ENCODE data around the gene G6PC3.

Gene G6PC3

DNA sequence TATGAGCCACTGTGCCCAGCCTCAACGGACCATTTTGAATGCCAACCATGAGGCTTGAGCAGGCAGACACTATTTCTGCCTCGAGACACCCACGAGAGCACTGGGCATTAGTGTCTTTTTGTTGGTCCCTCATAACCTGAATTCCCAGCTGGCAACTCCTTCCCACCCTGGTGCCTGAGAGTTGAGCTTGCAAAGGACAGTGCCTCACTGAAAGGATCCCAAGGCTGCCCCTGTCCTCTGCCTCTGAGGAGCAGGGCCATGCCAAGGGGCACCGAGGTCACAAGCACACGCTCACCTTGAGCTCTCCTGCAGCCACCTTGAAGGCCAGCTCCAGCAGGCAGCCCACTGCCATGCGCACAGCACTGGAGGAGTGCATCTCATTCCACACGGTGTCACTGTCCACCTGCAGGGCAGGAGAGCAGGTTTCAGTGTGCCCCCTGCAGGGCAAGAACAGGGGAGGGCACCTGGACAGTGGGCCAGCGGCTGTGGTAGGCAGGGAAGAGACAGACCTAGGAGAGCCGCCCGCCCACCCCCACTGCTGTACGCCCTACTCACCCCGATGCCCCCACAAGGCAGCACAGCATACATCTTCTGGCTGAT lies 12.8 kb downstream of the G6PC3 start:
- Histone ChIP-seq H3K4me1 (peaks cover 5% of the 10 kb centered on the region), H3K4me3 (no peak overlapping the region), H3K36me3 (replicated peaks) (peaks cover 15% of the 10 kb centered on the region), H3K9me3 (no peaks in the 10 kb centered on the region), H3K27me3 (ENCODE audit: low read depth) (no peaks in the 10 kb centered on the region)
- no peak for DNase-seq (ENCODE audit: low spot score in 2 of 2)
- in situ Hi-C loops (cut with MboI; ENCODE audit: low sequenced_read_pairs) = no loop called here

DNA sequence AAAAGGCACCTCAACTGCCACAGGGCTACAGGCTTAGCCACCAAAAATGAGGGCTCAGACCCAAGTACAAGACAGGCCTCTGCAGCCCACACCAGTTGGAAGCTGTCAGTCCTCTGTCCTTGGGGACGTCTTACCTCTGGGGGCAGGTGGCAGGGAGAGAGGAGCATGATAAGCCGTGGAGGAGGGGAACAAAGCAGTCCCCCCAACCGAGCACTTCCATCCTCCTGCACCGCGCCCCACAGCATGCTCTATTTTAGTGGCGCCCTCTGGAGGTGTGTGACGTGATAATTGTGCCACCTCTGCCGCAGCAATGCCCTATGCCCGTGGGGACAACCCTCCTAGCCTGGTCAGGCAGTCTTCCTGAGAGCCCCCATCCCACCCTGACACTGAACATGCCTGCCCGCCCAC lies 13.6 kb downstream of the G6PC3 start:
- in situ Hi-C loops (cut with MboI; ENCODE audit: low sequenced_read_pairs) = no loop called here

GRCh38 chr17:44084921-44085320 lies 14.4 kb downstream of the G6PC3 start:
- Histone ChIP-seq H3K4me3 (no peak overlapping the region), H3K9me3 (no peaks in the 10 kb centered on the region), H3K36me3 (replicated peaks) (peaks cover 9% of the 10 kb centered on the region; the same call in 1 of the 2 replicates), H3K27me3 (ENCODE audit: low read depth) (no peaks in the 10 kb centered on the region), H3K4me1 (peaks cover 5% of the 10 kb centered on the region)
- in situ Hi-C loops (cut with MboI; ENCODE audit: low sequenced_read_pairs) = no loop called here
- DNase-seq (ENCODE audit: low spot score in 2 of 2) = no peak

More for the DNA sequence above, 13.6 kb downstream of the G6PC3 start:
- Histone ChIP-seq H3K27me3 (ENCODE audit: low read depth) (no peaks in the 10 kb centered on the region), H3K36me3 (replicated peaks) (peaks cover 9% of the 10 kb centered on the region), H3K4me3 (no peak overlapping the region), H3K4me1 (peaks cover 5% of the 10 kb centered on the region), H3K9me3 (no peaks in the 10 kb centered on the region)
- peak in 1 of 2 experiments; percentile 69 for DNase-seq (ENCODE audit: low spot score in 2 of 2)

DNA sequence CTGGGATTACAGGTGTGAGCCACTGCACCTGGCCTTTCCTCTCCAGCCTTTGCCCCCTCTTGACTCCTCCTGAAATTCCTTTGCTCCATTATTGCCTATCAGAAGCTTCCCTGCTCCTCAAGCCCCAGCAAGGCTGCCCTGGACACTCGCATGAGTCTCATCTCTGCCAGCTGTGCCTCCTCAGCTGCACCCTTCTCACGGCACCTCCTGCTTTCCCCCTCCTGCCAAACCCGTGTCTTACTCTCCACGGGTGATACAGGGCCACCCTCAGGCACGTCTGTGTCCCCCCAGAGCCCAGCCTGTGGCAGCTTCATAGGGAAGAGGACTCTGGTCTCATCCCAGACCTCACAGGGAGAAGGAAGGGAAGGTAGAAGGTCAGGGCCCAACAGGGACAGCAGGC lies 15.4 kb downstream of the G6PC3 start:
- Histone ChIP-seq H3K4me3 (no peak overlapping the region), H3K9me3 (no peaks in the 10 kb centered on the region), H3K4me1 (peaks cover 5% of the 10 kb centered on the region), H3K36me3 (replicated peaks) (peaks cover 9% of the 10 kb centered on the region), H3K27me3 (ENCODE audit: low read depth) (no peaks in the 10 kb centered on the region)
- in situ Hi-C loops (cut with MboI; ENCODE audit: low sequenced_read_pairs) = no loop called here
- no peak for DNase-seq (ENCODE audit: low spot score in 2 of 2)

DNA sequence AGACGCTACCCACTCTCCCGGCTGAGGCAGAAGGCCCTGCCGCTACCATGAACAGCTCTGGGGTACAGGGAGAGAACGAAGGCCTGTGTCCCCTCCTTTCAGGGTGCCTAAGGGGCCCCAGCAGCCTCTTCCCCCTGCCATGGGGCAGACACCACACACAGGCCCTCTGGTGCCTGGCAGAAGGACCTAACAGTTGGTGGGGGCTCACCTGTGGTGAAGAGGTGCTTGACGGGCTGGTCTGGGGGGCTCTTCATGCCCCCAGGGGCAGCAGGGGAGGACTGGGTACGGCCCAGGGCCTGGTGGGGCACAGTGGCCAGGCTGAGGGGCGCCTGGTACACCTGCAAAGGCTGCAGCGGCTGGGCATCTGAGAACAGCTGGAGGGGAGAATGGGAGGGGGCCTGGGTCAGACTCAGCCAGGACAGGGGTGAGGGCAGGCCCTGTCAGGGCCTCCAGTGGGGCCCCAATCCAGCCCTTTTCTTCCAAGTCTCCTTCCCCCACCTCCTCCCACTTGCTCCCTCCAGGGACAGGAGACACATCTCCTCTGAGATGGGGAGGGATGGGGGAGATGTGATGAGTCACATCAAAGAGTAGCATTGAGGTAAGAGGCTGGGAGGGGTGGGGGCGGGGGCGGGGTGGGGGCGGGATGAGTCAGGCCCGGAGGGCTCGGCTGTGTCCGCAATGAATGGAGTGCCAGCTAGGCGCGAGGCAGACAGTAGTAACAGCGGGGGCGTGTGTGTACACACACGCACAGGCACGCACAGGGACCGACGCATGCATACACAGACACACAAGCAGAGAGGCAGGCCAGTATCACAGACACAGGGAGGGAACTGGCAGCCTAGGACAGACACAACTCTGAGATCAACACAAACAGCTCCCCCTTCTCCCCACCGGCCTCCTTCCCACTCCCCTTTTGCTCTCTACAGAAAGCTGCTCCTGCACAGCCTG lies 16.1 kb downstream of the G6PC3 start:
- in situ Hi-C loops (cut with MboI; ENCODE audit: low sequenced_read_pairs) = no loop called here
- Histone ChIP-seq H3K4me3 (no peak overlapping the region), H3K36me3 (replicated peaks) (peaks cover 12% of the 10 kb centered on the region), H3K9me3 (no peaks in the 10 kb centered on the region), H3K27me3 (ENCODE audit: low read depth) (no peaks in the 10 kb centered on the region), H3K4me1 (peaks cover 5% of the 10 kb centered on the region)
- DNase-seq (ENCODE audit: low spot score in 2 of 2) = peak; percentile 22 to 65

GRCh38 chr17:44087319-44087718 lies 16.8 kb downstream of the G6PC3 start:
- H3K9me3 ChIP-seq = no peaks in the 10 kb centered on the region
- H3K4me1 ChIP-seq = peaks cover 5% of the 10 kb centered on the region
- no peaks in the 10 kb centered on the region for H3K27me3 ChIP-seq (ENCODE audit: low read depth)
- DNase-seq (ENCODE audit: low spot score in 2 of 2) = no peak
- in situ Hi-C loops (cut with MboI; ENCODE audit: low sequenced_read_pairs) = no loop called here
- peaks cover 11% of the 10 kb centered on the region for H3K36me3 ChIP-seq (replicated peaks)
- H3K4me3 ChIP-seq = no peak overlapping the region

- Histone ChIP-seq H3K4me1 (peaks cover 5% of the 10 kb centered on the region), H3K36me3 (replicated peaks) (peaks cover 8% of the 10 kb centered on the region), H3K27me3 (ENCODE audit: low read depth) (no peaks in the 10 kb centered on the region), H3K9me3 (no peaks in the 10 kb centered on the region), H3K4me3 (no peak overlapping the region)
- DNase-seq (ENCODE audit: low spot score in 2 of 2) = no peak
- in situ Hi-C loops (cut with MboI; ENCODE audit: low sequenced_read_pairs) = no loop called here
Measured at GRCh38 chr17:44088254-44088653, 17.7 kb downstream of the G6PC3 start.

- Histone ChIP-seq H3K4me1 (peaks cover 19% of the 10 kb centered on the region), H3K9me3 (no peaks in the 10 kb centered on the region), H3K27me3 (ENCODE audit: low read depth) (no peaks in the 10 kb centered on the region), H3K4me3 (no peak overlapping the region), H3K36me3 (replicated peaks) (peaks cover 9% of the 10 kb centered on the region)
- DNase-seq (ENCODE audit: low spot score in 2 of 2) = no peak
- in situ Hi-C loops (cut with MboI; ENCODE audit: low sequenced_read_pairs) = no loop called here
Measured at GRCh38 chr17:44091200-44091997, 20.9 kb downstream of the G6PC3 start.

GRCh38 chr17:44092051-44092450 lies 21.5 kb downstream of the G6PC3 start:
- Histone ChIP-seq H3K4me3 (no peak overlapping the region), H3K27me3 (ENCODE audit: low read depth) (no peaks in the 10 kb centered on the region), H3K4me1 (peaks cover 19% of the 10 kb centered on the region), H3K36me3 (replicated peaks) (peaks cover 9% of the 10 kb centered on the region), H3K9me3 (no peaks in the 10 kb centered on the region)
- DNase-seq (ENCODE audit: low spot score in 2 of 2) = no peak
- in situ Hi-C loops (cut with MboI; ENCODE audit: low sequenced_read_pairs) = no loop called here

GRCh38 chr17:44093231-44093900 lies 22.8 kb downstream of the G6PC3 start:
- H3K27me3 ChIP-seq (ENCODE audit: low read depth) = no peaks in the 10 kb centered on the region
- H3K36me3 ChIP-seq (replicated peaks) = peaks cover 9% of the 10 kb centered on the region
- H3K9me3 ChIP-seq = no peaks in the 10 kb centered on the region
- in situ Hi-C loops (cut with MboI; ENCODE audit: low sequenced_read_pairs) = no loop called here
- no peak overlapping the region for H3K4me3 ChIP-seq
- H3K4me1 ChIP-seq = peaks cover 15% of the 10 kb centered on the region
- DNase-seq (ENCODE audit: low spot score in 2 of 2) = no peak

DNA sequence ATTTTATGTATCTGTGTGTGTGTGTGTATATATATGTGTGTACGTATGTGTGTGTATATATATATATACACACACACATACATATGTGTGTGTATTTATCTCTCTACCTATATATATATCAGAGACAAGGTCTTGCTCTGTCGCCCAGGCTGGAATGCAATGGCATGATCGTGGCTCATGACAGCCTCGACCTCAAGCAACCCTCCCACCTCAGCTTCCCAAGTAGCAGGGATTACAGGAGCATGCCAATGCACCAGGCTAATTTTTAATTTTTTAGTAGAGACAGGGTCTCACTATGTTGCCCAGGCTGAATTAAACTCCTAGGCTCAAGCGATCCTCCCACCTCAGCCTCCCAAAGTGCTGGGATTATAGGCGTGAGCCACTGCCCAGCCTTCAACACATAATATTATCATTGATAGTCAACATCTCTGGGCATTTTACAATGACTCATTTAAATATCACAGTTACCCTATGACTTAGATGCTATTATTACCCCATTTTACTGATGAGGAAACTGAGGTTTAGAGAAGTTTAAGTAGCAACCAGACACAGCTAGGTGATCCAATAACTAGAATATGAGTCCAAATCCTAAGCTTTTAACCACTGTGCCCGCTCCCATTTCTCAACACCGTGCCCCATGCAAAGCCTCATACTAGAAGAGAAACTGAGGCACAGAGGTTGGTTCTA lies 24.3 kb downstream of the G6PC3 start:
- no peaks in the 10 kb centered on the region for H3K9me3 ChIP-seq
- no peak for DNase-seq (ENCODE audit: low spot score in 2 of 2)
- in situ Hi-C loops (cut with MboI; ENCODE audit: low sequenced_read_pairs) = no loop called here
- H3K4me3 ChIP-seq = no peak overlapping the region
- peaks cover 15% of the 10 kb centered on the region for H3K4me1 ChIP-seq
- H3K36me3 ChIP-seq (replicated peaks) = peaks cover 9% of the 10 kb centered on the region
- no peaks in the 10 kb centered on the region for H3K27me3 ChIP-seq (ENCODE audit: low read depth)

GRCh38 chr17:44095388-44095646 lies 24.8 kb downstream of the G6PC3 start:
- in situ Hi-C loops (cut with MboI; ENCODE audit: low sequenced_read_pairs) = no loop called here
- Histone ChIP-seq H3K9me3 (no peaks in the 10 kb centered on the region), H3K27me3 (ENCODE audit: low read depth) (no peaks in the 10 kb centered on the region), H3K4me1 (peaks cover 15% of the 10 kb centered on the region), H3K36me3 (replicated peaks) (peaks cover 9% of the 10 kb centered on the region), H3K4me3 (no peak overlapping the region; the same call in 1 of the 2 replicates)
- no peak for DNase-seq (ENCODE audit: low spot score in 2 of 2)

Data from HAP-1 (cell line).